HepG2 (cell line): ENCODE measurements around the gene PARD3. TPM values are rescaled to one million over a fixed set of nuclear protein-coding genes. Genes with fewer than 3 reads are reported as not detected.

Source experiments
- POLR2G ChIP-seq: fragments of 200-400 bp; formaldehyde crosslinking; IDR thresholded peaks from 2 replicates; pipeline ENCODE4 v1.6.1; 2018; ENCODE audit warnings: mild to moderate bottlenecking, low read depth, low read length, moderate library complexity
- RARA ChIP-seq: IDR thresholded peaks from 2 replicates; pipeline ENCODE4 v1.6.1; 2016; ENCODE audit warnings: missing genetic modification reagents, missing compliant biosample characterization
- SP140L ChIP-seq: sonication (generic); formaldehyde crosslinking; IDR thresholded peaks from 2 replicates; pipeline ENCODE4 v1.4.0; 2020; ENCODE audit warnings: missing genetic modification reagents, borderline replicate concordance
- polyA plus RNA-seq, 8 experiments: library from polyadenylated mRNA; depleted of rRNA in 3 of 8; stranded (reverse) in 7 of 8; unstranded in 1 of 8; fragments of >200 nt; fragmentation: Illumina TruSeq in 4 of 8; extraction: Trizol in 4 of 8; gene quantifications; 2 replicates each; pipeline versions ENCODE4 v1.2.1 to v1.2.3, GENCODE V29; 2011 to 2016; ENCODE audit warnings: low read depth in 4 of 8, missing spikeins in 1 of 8, mixed read lengths in 1 of 8; ENCODE audit not compliant: insufficient read depth in 1 of 8
- total RNA-seq, 5 experiments: library from RNA; depleted of rRNA; stranded (reverse); fragments of >200 nt; fragmentation: Illumina TruSeq; extraction: Trizol; gene quantifications; 2 replicates each; pipeline ENCODE4 v1.2.3, GENCODE V29; 2016; ENCODE audit warnings: low read depth in 1 of 5
- TF ChIP-seq, protein P1 (sequence below): sonication (generic); formaldehyde crosslinking; IDR thresholded peaks from 2 replicates; pipeline ENCODE4 v1.5.0; 2020; ENCODE audit warnings: mild to moderate bottlenecking, missing genetic modification reagents, borderline replicate concordance
- TF ChIP-seq, protein P2 (sequence below): sonication (generic); formaldehyde crosslinking; IDR thresholded peaks from 2 replicates; pipeline ENCODE4 v1.5.1; 2020; ENCODE audit warnings: mild to moderate bottlenecking, missing genetic modification reagents, moderate library complexity

The PARD3 gene
- total and polyA plus RNA-seq, 2 of the 13 experiments (the other 11 are each of a cell fraction or from before 2014, with no cell fraction given), result 40.9 to 60.0 TPM

DNA sequence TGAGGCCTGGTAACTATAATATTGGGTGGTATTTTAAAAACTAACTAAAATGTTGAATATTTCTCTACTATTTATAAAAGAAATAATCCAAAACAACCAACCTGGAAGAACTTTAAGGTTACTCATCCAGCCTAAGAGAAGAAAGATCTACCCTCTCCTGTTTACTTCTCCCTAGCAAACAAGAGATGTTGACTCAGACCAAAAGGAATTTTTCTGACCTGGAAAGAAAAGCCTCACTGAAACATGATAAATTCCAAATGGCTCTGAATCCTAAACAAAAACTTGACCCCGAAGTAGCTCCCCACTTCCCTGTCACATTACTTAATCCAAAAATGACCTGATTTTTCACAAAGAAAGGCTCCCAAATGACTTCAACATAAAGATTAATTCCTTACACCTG lies 101.2 kb downstream of the PARD3 start (continued):
- TF ChIP-seq SP140L (CRISPR knock-in tag), result no peak
- no peak for TF ChIP-seq POLR2G
- TF ChIP-seq, protein P1, sequence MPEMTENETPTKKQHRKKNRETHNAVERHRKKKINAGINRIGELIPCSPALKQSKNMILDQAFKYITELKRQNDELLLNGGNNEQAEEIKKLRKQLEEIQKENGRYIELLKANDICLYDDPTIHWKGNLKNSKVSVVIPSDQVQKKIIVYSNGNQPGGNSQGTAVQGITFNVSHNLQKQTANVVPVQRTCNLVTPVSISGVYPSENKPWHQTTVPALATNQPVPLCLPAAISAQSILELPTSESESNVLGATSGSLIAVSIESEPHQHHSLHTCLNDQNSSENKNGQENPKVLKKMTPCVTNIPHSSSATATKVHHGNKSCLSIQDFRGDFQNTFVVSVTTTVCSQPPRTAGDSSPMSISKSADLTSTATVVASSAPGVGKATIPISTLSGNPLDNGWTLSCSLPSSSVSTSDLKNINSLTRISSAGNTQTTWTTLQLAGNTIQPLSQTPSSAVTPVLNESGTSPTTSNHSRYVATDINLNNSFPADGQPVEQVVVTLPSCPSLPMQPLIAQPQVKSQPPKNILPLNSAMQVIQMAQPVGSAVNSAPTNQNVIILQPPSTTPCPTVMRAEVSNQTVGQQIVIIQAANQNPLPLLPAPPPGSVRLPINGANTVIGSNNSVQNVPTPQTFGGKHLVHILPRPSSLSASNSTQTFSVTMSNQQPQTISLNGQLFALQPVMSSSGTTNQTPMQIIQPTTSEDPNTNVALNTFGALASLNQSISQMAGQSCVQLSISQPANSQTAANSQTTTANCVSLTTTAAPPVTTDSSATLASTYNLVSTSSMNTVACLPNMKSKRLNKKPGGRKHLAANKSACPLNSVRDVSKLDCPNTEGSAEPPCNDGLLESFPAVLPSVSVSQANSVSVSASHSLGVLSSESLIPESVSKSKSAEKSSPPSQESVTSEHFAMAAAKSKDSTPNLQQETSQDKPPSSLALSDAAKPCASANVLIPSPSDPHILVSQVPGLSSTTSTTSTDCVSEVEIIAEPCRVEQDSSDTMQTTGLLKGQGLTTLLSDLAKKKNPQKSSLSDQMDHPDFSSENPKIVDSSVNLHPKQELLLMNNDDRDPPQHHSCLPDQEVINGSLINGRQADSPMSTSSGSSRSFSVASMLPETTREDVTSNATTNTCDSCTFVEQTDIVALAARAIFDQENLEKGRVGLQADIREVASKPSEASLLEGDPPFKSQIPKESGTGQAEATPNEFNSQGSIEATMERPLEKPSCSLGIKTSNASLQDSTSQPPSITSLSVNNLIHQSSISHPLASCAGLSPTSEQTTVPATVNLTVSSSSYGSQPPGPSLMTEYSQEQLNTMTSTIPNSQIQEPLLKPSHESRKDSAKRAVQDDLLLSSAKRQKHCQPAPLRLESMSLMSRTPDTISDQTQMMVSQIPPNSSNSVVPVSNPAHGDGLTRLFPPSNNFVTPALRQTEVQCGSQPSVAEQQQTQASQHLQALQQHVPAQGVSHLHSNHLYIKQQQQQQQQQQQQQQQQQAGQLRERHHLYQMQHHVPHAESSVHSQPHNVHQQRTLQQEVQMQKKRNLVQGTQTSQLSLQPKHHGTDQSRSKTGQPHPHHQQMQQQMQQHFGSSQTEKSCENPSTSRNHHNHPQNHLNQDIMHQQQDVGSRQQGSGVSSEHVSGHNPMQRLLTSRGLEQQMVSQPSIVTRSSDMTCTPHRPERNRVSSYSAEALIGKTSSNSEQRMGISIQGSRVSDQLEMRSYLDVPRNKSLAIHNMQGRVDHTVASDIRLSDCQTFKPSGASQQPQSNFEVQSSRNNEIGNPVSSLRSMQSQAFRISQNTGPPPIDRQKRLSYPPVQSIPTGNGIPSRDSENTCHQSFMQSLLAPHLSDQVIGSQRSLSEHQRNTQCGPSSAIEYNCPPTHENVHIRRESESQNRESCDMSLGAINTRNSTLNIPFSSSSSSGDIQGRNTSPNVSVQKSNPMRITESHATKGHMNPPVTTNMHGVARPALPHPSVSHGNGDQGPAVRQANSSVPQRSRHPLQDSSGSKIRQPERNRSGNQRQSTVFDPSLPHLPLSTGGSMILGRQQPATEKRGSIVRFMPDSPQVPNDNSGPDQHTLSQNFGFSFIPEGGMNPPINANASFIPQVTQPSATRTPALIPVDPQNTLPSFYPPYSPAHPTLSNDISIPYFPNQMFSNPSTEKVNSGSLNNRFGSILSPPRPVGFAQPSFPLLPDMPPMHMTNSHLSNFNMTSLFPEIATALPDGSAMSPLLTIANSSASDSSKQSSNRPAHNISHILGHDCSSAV (CRISPR knock-in tag), result no peak
- TF ChIP-seq, protein P2, sequence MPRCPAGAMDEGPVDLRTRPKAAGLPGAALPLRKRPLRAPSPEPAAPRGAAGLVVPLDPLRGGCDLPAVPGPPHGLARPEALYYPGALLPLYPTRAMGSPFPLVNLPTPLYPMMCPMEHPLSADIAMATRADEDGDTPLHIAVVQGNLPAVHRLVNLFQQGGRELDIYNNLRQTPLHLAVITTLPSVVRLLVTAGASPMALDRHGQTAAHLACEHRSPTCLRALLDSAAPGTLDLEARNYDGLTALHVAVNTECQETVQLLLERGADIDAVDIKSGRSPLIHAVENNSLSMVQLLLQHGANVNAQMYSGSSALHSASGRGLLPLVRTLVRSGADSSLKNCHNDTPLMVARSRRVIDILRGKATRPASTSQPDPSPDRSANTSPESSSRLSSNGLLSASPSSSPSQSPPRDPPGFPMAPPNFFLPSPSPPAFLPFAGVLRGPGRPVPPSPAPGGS, result no peak
- peak; percentile 83 for TF ChIP-seq RARA
- TF ChIP-seq, all 625 proteins: peak for 45
